ENCODE results near the gene PLCB3. TPM values are rescaled to one million over a fixed set of nuclear protein-coding genes. Genes with fewer than 3 reads are reported as not detected.
A peak's percentile ranks its signal among the peaks of the same experiment; 100 is the strongest.

PLCB3 gene
- total and polyA plus RNA-seq, 2 of the 13 experiments (the other 11 are each of a cell fraction or from before 2014, with no cell fraction given): 7.5 to 13.8 TPM

GRCh38 chr11:64251016-64251752 lies at the start of gene PLCB3 (continued):
- TF ChIP-seq ZNF124 (CRISPR knock-in tag; IDR thresholded peaks at IDR 0.05) (no peak), TEF (CRISPR knock-in tag; IDR thresholded peaks at IDR 0.05) (no peak), NFYC (CRISPR knock-in tag; IDR thresholded peaks at IDR 0.05) (no peak), TFDP2 (CRISPR knock-in tag; IDR thresholded peaks at IDR 0.05) (no peak), ZNF550 (CRISPR knock-in tag; IDR thresholded peaks at IDR 0.05; ENCODE audit: borderline replicate concordance) (no peak), SP5 (CRISPR knock-in tag; IDR thresholded peaks at IDR 0.05; ENCODE audit: borderline replicate concordance, low read depth) (no peak), ZNF674 (CRISPR knock-in tag; IDR thresholded peaks at IDR 0.05; ENCODE audit: low read depth) (no peak), TEAD2 (CRISPR knock-in tag; IDR thresholded peaks at IDR 0.05) (no peak), ATF3 (CRISPR knock-in tag; IDR thresholded peaks at IDR 0.05) (no peak), RARG (CRISPR knock-in tag; IDR thresholded peaks at IDR 0.05; ENCODE audit: low read depth) (no peak), ZNF563 (CRISPR knock-in tag; IDR thresholded peaks at IDR 0.05) (no peak; the same call in 1 of the 2 replicates), ZNF264 (CRISPR knock-in tag; IDR thresholded peaks at IDR 0.05) (no peak), BRCA1 (CRISPR knock-in tag; IDR thresholded peaks at IDR 0.05) (no peak), CCDC6 (CRISPR knock-in tag; IDR thresholded peaks at IDR 0.05) (no peak), CTCF (CRISPR knock-in tag; IDR thresholded peaks at IDR 0.05) (peak; percentile 69), ZFP90 (CRISPR knock-in tag; IDR thresholded peaks at IDR 0.05; ENCODE audit: borderline replicate concordance) (no peak), FOXO4 (CRISPR knock-in tag; conservative IDR thresholded peaks at IDR 0.05) (no peak), FOXO1 (CRISPR knock-in tag; IDR thresholded peaks at IDR 0.05) (no peak), XBP1 (CRISPR knock-in tag; IDR thresholded peaks at IDR 0.05) (no peak), NFE2L1 (CRISPR knock-in tag; IDR thresholded peaks at IDR 0.05; ENCODE audit: borderline replicate concordance) (no peak), MLX (CRISPR knock-in tag; IDR thresholded peaks at IDR 0.05) (no peak), MYPOP (CRISPR knock-in tag; IDR thresholded peaks at IDR 0.05) (no peak)
